Measurements from ENCODE around the gene RHEBL1.

RHEBL1 gene

GRCh38 chr12:49049566-49050224, 20.1 kb downstream of the RHEBL1 start:
- TF ChIP-seq, protein P1, sequence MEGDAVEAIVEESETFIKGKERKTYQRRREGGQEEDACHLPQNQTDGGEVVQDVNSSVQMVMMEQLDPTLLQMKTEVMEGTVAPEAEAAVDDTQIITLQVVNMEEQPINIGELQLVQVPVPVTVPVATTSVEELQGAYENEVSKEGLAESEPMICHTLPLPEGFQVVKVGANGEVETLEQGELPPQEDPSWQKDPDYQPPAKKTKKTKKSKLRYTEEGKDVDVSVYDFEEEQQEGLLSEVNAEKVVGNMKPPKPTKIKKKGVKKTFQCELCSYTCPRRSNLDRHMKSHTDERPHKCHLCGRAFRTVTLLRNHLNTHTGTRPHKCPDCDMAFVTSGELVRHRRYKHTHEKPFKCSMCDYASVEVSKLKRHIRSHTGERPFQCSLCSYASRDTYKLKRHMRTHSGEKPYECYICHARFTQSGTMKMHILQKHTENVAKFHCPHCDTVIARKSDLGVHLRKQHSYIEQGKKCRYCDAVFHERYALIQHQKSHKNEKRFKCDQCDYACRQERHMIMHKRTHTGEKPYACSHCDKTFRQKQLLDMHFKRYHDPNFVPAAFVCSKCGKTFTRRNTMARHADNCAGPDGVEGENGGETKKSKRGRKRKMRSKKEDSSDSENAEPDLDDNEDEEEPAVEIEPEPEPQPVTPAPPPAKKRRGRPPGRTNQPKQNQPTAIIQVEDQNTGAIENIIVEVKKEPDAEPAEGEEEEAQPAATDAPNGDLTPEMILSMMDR (IDR thresholded peaks at IDR 0.05; ENCODE audit: unreplicated experiment in 3 of 3) = no peak
- H3K27ac Mint-ChIP-seq = no peak overlapping the region
- no peak overlapping the region for H3K4me3 Mint-ChIP-seq
- no peaks in the 10 kb centered on the region for H3K9me3 Mint-ChIP-seq
- no peaks in the 10 kb centered on the region for H3K27me3 Mint-ChIP-seq (ENCODE audit: low read depth)
- peaks cover 90% of the 10 kb centered on the region for H3K36me3 Mint-ChIP-seq (ENCODE audit: low read depth)
- no peaks in the 10 kb centered on the region for H3K4me1 Mint-ChIP-seq

GRCh38 chr12:49048953-49049352, 20.8 kb downstream of the RHEBL1 start:
- TF ChIP-seq, protein P1 (IDR thresholded peaks at IDR 0.05; ENCODE audit: unreplicated experiment in 3 of 3) = no peak
- no peaks in the 10 kb centered on the region for H3K9me3 Mint-ChIP-seq

GRCh38 chr12:49046129-49046895, 23.5 kb downstream of the RHEBL1 start:
- Mint-ChIP-seq H3K27me3 (ENCODE audit: low read depth) (no peaks in the 10 kb centered on the region), H3K36me3 (ENCODE audit: low read depth) (peaks cover 86% of the 10 kb centered on the region), H3K4me3 (no peak overlapping the region), H3K9me3 (no peaks in the 10 kb centered on the region), H3K4me1 (no peaks in the 10 kb centered on the region), H3K27ac (no peak overlapping the region)
- TF ChIP-seq, protein P1 (IDR thresholded peaks at IDR 0.05; ENCODE audit: unreplicated experiment in 3 of 3) = no peak

More at GRCh38 chr12:49048953-49049352, 20.8 kb downstream of the RHEBL1 start:
- Mint-ChIP-seq H3K4me1 (no peaks in the 10 kb centered on the region), H3K4me3 (no peak overlapping the region), H3K36me3 (ENCODE audit: low read depth) (peaks cover 90% of the 10 kb centered on the region), H3K27me3 (ENCODE audit: low read depth) (no peaks in the 10 kb centered on the region), H3K27ac (no peak overlapping the region)

GRCh38 chr12:49044660-49045059, 25.1 kb downstream of the RHEBL1 start:
- H3K36me3 Mint-ChIP-seq (ENCODE audit: low read depth) = peaks cover 81% of the 10 kb centered on the region
- no peaks in the 10 kb centered on the region for H3K4me1 Mint-ChIP-seq
- no peaks in the 10 kb centered on the region for H3K27me3 Mint-ChIP-seq (ENCODE audit: low read depth)
- TF ChIP-seq, protein P1 (IDR thresholded peaks at IDR 0.05; ENCODE audit: unreplicated experiment in 3 of 3) = no peak
- H3K27ac Mint-ChIP-seq = no peak overlapping the region
- H3K4me3 Mint-ChIP-seq = no peak overlapping the region
- H3K9me3 Mint-ChIP-seq = no peaks in the 10 kb centered on the region

DNA sequence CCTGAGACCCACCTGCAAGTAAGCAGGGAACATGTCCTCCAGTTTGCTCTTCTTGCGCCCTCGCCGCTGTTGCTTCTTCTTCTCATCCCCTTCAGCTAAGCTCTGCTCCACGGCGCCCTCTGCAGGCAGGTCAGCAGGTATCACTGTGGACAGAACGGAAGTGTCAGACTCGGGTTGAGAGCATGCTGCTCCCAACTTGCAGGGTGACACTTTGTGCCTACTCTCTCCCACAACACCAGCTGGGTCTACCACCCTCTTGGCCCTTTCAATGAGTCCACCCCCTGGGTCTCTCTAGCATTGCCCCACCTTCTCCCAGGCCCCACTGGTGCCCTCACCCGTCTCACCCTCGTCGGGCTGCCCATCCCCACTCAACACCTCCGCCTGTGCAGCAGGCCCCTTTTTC, 25.9 kb downstream of the RHEBL1 start:
- Mint-ChIP-seq H3K4me1 (no peaks in the 10 kb centered on the region), H3K27ac (no peak overlapping the region), H3K36me3 (ENCODE audit: low read depth) (peaks cover 75% of the 10 kb centered on the region), H3K9me3 (no peaks in the 10 kb centered on the region), H3K4me3 (no peak overlapping the region), H3K27me3 (ENCODE audit: low read depth) (no peaks in the 10 kb centered on the region)
- TF ChIP-seq, protein P1 (IDR thresholded peaks at IDR 0.05; ENCODE audit: unreplicated experiment in 3 of 3) = peak; percentile 43 to 55 (median 46)

Measured in nephron (organoid).